Measurements from ENCODE around the gene SIPA1L3. TPM values are rescaled to one million over a fixed set of nuclear protein-coding genes. Genes with fewer than 3 reads are reported as not detected.

Gene SIPA1L3
- total RNA-seq, 2 experiments from 2014 or later = 15.5 to 17.7 TPM

DNA sequence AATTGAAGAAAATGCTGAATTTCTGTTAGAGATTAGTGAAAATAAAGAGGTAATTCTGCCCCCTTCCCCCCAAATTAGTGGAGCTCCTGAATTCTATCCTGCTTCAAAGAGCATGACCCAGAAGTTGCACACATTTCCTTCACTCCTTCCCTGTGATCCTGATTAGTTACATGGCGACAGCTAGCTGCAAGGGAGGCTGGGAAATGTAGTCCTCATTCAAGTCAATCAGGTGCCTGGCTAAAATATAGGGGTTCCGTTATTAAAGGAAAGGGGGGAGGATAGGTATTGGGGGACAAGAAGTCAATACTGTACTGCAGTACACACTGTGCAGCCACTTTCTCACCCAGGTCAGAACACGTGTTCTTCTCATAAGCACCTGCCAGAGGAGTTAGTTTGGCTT is 65.8 kb downstream of the SIPA1L3 start:
- H3K36me3 ChIP-seq (ENCODE audit: insufficient read depth, low read length) = no peaks in the 10 kb centered on the region
- peaks cover 20 to 46% of the 10 kb centered on the region in 2 experiments for H3K9me3 ChIP-seq (ENCODE audit: control insufficient read depth in 1 of 2, insufficient read depth in 1 of 2, low read length in 2 of 2)
- no peak for TF ChIP-seq CTCF (IDR thresholded peaks at IDR 0.05)
- no peak for DNase-seq
- H3K27me3 ChIP-seq (ENCODE audit: control insufficient read depth in 1 of 2, insufficient read depth in 2 of 2, low read length in 2 of 2) = no peaks in the 10 kb centered on the region
- H3K27me3 Mint-ChIP-seq = no peaks in the 10 kb centered on the region
- no peak overlapping the region for H3K27ac ChIP-seq (ENCODE audit: low read depth in 1 of 2, low read length in 2 of 2)
- H3K4me3 ChIP-seq (ENCODE audit: low read length) = no peak overlapping the region
- H3K4me3 Mint-ChIP-seq = no peak overlapping the region
- no peaks in the 10 kb centered on the region for H3K4me1 Mint-ChIP-seq (ENCODE audit: low read depth)
- peaks cover 6% of the 10 kb centered on the region for H3K9me3 Mint-ChIP-seq
- ChIA-PET CTCF (no interaction called here), POLR2A (no interaction called here)
- H3K27ac Mint-ChIP-seq = no peak overlapping the region
- no peaks in the 10 kb centered on the region for H3K4me1 ChIP-seq (ENCODE audit: insufficient read depth, low read length)
- H3K36me3 Mint-ChIP-seq (ENCODE audit: low read depth) = peaks cover 40% of the 10 kb centered on the region
- no peak for ATAC-seq (ENCODE audit: poor library complexity)
- intact Hi-C loops (cut with DNase I, micrococcal nuclease) = no loop called here

GRCh38 chr19:37973666-37974065 is 66.7 kb downstream of the SIPA1L3 start:
- ChIA-PET CTCF (no interaction called here), POLR2A (no interaction called here)
- H3K9me3 Mint-ChIP-seq = peaks cover 6% of the 10 kb centered on the region
- TF ChIP-seq CTCF (IDR thresholded peaks at IDR 0.05) = no peak
- Histone ChIP-seq H3K9me3 (ENCODE audit: control insufficient read depth in 1 of 2, insufficient read depth in 1 of 2, low read length in 2 of 2) (peaks cover 20 to 41% of the 10 kb centered on the region in 2 experiments), H3K27ac (ENCODE audit: low read depth in 1 of 2, low read length in 2 of 2) (no peak overlapping the region), H3K36me3 (ENCODE audit: insufficient read depth, low read length) (no peaks in the 10 kb centered on the region), H3K27me3 (ENCODE audit: control insufficient read depth in 1 of 2, insufficient read depth in 2 of 2, low read length in 2 of 2) (no peaks in the 10 kb centered on the region), H3K4me1 (ENCODE audit: insufficient read depth, low read length) (no peaks in the 10 kb centered on the region), H3K4me3 (ENCODE audit: low read length) (no peak overlapping the region)
- no peak overlapping the region for H3K4me3 Mint-ChIP-seq
- H3K27ac Mint-ChIP-seq = no peak overlapping the region
- no peak for ATAC-seq (ENCODE audit: poor library complexity)
- peaks cover 37% of the 10 kb centered on the region for H3K36me3 Mint-ChIP-seq (ENCODE audit: low read depth)
- no peaks in the 10 kb centered on the region for H3K4me1 Mint-ChIP-seq (ENCODE audit: low read depth)
- no peaks in the 10 kb centered on the region for H3K27me3 Mint-ChIP-seq
- no peak for DNase-seq
- intact Hi-C loops (cut with DNase I, micrococcal nuclease) = no loop called here

DNA sequence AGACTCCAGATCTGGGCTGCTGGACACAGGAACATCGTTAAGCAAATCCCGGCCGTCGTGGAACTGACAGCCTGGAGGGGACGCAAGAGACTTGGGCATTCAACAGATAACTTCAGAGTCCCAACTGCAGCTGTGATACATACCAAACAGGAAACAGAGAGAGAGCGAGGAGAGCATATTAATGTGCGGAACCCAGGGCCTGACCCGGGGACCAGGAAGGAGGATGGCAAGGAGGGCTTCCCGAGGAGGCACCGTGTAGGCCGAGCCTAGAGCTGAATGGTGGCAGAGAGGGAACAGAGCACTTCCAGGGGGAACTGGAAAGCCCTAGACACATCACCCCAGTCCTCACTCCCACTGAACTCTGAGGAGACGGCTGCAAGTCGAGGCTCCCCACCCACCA is 68.1 kb downstream of the SIPA1L3 start:
- Histone ChIP-seq H3K4me3 (ENCODE audit: low read length) (no peak overlapping the region), H3K9me3 (ENCODE audit: control insufficient read depth in 1 of 2, insufficient read depth in 1 of 2, low read length in 2 of 2) (peaks cover 13 to 31% of the 10 kb centered on the region in 2 experiments), H3K4me1 (ENCODE audit: insufficient read depth, low read length) (no peaks in the 10 kb centered on the region), H3K27ac (ENCODE audit: low read depth in 1 of 2, low read length in 2 of 2) (no peak overlapping the region), H3K27me3 (ENCODE audit: control insufficient read depth in 1 of 2, insufficient read depth in 2 of 2, low read length in 2 of 2) (no peaks in the 10 kb centered on the region), H3K36me3 (ENCODE audit: insufficient read depth, low read length) (no peaks in the 10 kb centered on the region)
- H3K27me3 Mint-ChIP-seq = no peaks in the 10 kb centered on the region
- intact Hi-C loops (cut with DNase I, micrococcal nuclease) = no loop called here
- CTCF ChIA-PET = no interaction called here
- POLR2A ChIA-PET = no interaction called here
- DNase-seq = no peak
- peaks cover 3% of the 10 kb centered on the region for H3K9me3 Mint-ChIP-seq
- no peak overlapping the region for H3K4me3 Mint-ChIP-seq
- no peak for TF ChIP-seq CTCF (IDR thresholded peaks at IDR 0.05)
- H3K36me3 Mint-ChIP-seq (ENCODE audit: low read depth) = peaks cover 28% of the 10 kb centered on the region
- no peak overlapping the region for H3K27ac Mint-ChIP-seq
- no peak for ATAC-seq (ENCODE audit: poor library complexity)
- no peaks in the 10 kb centered on the region for H3K4me1 Mint-ChIP-seq (ENCODE audit: low read depth)
